ENCODE results near the gene CPN1. TPM values are rescaled to one million over a fixed set of nuclear protein-coding genes. Genes with fewer than 3 reads are reported as not detected.
"Not testable (repeated sequence)": the region's sequence is repeated elsewhere in the genome, so short reads cannot be mapped to it uniquely, and the experiment has no call there.

Gene CPN1
- total RNA-seq, 1 donor from 2014 or later, result not detected

DNA sequence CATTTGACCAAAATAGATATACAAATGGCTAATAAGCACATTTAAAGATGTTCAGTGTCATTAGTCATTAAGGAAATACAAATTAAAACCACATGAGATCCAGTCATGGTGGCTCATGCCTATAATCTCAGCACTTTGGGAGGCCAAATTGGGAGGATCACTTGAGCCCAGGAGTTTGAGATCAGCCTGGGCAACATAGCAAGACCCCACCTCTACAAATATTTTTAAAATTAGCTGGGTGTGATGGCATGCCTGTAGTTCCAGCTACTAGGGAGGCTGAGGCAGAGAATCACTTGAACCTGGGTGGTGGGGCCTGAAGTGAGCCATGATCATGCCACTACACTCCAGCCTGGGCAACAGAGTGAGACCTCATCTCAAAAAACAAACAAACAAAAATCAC is 607 bp upstream of the CPN1 start:
- not testable (repeated sequence) for DNase-seq (ENCODE audit: extremely low read depth, low read depth, low spot score)

DNA sequence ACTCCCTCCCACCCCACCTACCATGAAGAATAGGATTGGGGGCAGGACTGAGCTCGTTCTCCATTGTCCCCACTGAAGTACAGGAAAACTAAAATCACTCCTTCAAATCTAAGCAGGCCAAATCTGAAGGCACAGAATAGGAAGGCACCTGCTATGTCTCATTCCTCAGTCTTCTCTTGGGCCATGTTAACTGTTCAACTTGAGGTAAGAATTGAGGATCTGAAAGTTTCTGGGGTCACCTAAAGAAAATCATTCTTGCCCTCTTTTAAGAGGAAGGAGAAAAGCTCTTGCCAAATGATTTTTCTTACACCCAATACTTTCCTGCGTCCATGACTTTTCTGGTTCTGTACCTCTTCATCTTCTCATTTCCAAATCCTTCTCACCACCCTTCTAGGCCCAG is 4.9 kb downstream of the CPN1 start:
- no peak for DNase-seq (ENCODE audit: extremely low read depth, low read depth, low spot score)

DNA sequence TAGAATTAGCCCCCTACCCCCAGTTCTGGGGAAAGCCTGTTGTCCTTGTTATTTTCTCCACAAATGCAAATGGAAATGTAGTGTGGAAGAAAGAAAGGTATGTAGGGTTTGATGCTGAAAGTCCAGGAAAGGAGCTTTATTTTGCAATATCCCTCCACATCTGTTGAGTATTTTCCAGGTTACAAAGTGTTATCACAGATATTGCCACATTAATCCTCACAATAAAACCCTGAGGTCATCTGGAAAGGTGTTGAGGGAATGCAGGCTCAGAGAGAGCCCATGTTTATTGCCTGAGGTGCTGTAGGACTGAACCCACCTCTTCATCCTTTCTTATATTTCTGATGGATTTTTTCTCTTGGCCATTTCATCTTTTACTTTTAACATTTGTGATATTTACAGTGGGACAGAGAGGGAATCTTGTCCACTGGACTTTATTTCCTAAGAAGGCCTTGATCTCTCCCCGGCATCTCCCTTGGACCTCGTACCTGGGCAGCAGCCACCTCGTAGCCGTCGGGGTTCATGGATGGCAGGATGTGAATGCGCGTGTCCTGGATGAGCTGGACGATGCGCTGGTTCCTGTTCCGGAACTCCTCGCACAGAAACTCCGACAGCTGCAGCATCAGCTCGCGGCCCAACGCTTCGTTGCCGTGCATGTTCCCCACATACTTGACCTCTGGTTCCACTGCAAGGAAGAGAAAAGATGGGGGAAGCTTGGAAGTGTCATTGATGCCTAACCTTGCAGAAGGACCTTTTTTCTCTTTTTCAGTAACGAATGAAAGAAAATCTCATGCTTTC is 6.0 kb downstream of the CPN1 start:
- no peak for DNase-seq (ENCODE audit: extremely low read depth, low read depth, low spot score)

DNA sequence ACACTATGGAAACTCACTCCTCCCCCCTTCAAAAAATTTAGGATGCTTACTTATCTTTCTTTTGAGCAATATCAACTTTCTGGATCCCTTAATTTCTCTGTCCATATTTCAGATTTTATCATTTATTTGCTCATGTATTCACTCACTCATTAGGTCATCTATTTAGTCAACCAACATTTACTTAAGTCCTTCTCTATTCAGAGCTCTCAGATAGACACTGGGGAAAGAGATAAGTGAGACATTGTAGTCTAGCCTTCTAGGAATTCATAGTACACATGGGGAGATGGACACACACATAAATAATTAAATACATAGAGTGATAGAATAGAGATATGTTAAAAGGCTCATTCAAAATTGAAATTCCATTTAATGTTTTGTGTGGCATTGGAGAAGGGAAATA is 9.2 kb downstream of the CPN1 start:
- DNase-seq (ENCODE audit: extremely low read depth, low read depth, low spot score), result no peak

DNA sequence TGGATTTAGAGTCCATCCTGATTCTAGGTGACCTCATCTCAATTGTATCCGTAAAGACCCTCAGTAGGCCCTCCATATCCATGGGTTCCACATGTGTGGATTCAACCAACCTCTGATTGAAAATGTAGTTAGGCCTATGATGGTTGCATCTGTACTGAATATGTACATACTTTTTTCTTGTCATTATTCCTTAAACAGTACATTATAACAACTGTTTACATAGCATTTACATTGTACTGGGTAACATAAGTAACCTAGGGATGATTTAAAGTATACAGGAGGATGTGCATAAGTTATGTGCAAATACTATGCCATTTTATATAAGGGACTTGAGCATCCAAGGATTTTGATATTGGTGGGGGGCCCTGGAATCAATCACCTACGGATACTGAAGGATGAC is 10.1 kb downstream of the CPN1 start:
- DNase-seq (ENCODE audit: extremely low read depth, low read depth, low spot score), result no peak

DNA sequence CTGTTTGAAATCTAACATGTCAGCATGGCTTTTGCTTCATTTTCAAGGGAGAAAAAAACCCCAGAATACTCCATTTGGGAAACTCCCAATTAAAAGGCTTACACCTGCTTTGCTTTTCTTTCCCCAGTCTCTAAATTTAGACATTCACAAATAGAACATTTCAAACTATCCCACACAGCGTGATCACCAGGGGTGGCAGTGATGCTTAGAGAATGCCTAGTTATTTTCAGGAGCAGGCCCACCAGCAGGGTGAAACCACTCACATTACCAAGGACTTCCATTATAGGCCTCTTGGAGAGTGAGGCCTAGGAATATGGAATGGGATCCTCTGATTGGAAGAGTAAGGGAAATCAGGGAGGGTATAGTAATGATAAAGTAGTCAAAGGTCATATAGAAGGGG is 14.2 kb downstream of the CPN1 start:
- no peak for DNase-seq (ENCODE audit: extremely low read depth, low read depth, low spot score)

DNA sequence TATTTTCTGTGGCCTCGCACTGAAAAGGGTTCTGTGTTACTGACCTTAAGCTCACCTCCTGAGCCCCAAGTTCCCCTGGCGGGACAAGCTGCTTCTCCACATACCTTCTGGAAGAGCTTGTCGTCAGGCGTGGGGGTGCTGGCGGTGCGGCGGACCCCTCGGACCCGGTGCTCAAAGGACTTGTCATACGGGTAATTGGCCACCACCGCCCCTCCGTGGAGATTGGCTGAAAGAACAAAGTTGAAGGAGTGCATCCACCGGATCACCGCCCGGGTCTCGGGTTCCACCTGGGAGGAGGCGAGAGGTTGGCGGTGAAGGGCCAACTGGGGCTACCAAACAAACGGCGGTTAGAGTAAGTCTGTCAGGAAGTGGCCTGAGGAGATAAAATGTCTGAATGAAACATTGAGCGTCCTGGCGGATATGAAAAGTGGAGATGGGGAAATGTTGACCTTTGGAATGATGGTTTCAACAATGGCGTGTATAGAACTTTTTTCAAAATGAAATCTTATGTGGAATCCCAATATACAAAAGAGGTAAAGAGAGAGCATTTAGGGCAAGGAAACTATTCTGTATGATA is 16.5 kb downstream of the CPN1 start:
- no peak for DNase-seq (ENCODE audit: extremely low read depth, low read depth, low spot score)

DNA sequence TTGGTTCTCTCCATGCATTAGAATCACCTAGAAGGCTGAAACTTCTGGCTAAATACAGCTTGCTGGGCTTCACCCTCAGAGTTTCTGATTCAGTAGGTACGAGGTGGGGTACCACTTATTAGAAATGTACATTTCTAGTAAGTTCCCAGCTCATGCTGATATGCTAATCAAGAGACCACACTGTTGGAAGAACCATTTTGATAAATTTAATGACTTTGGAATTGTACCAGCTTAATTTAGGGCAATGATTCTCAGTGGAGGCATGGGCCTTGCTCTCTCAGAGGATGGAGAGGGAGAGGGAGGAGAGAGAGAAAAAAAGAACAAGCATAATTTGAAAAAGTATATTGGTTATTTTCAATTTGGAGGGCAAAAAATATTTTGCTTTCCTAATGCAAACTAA is 20.3 kb downstream of the CPN1 start:
- DNase-seq (ENCODE audit: extremely low read depth, low read depth, low spot score), result no peak

DNA sequence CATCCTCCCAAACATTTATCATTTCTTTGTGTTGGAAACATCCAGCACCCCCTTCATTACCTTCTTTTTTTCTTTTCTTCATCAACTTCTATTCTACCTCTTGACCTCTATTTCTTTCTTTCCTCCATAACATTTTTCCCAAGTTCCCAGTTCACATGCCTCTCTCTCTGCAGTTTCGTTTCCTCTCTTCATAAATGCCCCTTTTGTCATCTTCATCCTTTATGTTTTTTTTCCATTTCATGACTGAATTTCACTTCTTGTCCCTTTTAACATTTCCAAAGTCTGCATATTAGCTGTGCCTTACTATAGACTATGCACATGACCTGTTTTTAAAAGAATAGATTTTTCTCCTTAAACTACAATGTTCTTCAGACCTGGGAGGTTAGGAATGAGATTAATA is 23.7 kb downstream of the CPN1 start:
- no peak for DNase-seq (ENCODE audit: extremely low read depth, low read depth, low spot score)

DNA sequence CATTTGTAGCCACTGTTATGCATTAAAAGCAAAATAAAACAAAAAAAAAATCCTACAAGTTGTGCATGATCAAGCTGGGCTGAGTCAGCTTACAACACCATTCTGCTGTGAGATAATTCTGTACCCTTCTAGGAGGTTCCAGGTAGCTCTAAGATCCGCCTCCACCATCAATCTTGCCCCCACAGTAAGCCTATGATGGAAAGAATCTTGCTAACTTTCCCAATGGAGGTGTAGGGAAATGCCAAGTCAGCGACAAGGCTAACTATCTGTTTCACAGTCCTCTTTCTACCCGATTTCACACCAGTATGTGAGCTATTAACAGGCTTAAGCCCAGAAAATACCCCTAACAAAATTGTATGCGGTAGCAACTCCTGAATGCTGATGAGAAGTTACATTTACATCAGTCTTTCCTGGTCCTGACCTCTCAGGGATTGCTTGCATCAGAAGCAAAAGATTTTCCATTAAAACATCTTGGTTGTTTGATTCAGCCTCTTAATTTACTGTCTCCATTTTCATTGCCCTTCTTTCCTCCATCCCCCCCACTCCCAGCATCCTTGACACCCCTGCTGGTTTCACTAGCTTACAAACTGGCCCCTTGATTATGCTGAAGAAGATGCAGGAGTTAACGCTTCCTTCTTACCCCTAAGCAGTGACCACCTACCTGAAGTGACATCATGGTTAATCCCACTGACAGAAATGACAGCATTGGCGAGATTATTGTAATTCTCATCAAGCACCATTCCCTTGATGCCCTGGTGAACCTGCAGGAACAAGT is 27.8 kb downstream of the CPN1 start:
- no peak for DNase-seq (ENCODE audit: extremely low read depth, low read depth, low spot score)

DNA sequence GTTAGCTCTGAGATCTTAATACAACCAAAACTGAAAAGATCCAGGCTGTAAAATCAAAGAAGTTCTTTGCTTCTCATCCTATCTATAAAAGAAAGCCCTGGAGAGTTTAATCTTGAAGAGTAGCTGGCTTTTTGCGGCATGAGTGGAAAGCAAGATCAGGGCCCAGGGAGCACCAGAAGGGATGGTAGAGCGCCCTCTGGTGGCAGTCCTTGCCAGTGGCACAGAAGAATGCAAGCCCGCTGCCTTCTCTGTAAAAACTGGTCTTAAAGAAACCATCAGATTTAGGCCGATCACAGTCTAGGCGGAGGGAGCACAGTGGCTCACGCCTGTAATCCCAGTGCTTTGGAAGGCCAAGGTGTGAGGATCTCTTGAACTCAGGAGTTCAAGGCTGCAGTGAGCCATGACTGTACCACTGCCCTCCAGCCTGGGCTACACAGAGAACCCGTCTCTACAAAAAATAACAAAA is 35.6 kb downstream of the CPN1 start:
- DNase-seq (ENCODE audit: extremely low read depth, low read depth, low spot score), result peak; percentile 61

DNA sequence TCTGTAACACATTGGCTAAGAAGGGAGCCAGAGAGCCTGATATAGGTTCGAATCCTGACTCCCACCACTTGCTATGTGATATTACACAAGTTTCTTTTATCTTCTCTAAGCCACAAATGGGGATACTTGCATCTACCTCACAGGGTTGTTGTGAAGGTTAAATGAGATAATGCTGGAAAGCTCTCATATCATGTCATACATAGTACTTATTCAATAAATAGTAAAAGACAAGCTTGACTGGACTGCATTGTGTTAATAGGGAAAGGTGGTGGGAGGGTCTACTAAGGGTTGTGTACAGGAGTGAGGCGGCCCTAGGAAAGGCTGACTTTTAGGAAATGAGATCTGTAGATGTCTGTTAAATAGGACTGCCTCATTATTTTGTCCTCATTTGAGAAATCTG is 36.1 kb downstream of the CPN1 start:
- no peak for DNase-seq (ENCODE audit: extremely low read depth, low read depth, low spot score)

DNA sequence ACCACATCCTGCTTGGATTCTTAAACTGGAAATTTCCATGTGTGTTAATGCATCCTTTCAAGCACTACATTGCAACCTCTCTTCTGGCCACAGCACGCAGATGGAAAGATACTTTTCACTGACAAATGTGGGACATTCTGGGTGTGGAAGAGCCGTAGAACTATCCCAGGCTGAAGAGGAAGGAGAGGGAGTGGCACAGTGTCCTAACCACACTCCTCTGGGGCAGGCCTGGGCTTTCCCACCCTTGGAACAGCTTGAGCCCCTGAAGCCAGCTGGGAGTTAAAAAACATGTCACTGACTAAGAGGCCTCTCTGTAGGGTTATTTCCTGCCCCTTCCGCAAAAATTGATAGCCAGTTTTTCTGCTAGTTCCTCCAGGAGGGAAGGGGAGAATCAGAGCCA is 37.9 kb downstream of the CPN1 start:
- no peak for DNase-seq (ENCODE audit: extremely low read depth, low read depth, low spot score)

DNA sequence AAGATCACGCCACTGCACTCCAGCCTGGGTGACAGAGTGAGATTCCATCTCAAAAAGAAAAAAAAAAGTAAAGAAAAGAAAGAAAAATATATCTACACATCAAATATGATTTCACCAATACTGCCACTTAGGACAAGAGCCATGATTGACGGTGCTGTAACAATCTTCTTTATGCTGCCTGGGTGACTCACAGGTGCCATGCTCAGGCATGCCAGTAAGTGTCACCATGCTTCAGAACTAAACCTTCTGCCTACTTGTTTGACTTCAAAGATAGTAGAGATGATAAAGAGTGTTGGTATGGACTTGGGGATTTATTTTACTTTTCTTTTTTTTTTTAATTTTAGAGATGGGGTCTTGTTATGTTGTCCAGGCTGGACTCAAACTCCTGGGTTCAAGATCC is 38.3 kb downstream of the CPN1 start:
- DNase-seq (ENCODE audit: extremely low read depth, low read depth, low spot score), result no peak

DNA sequence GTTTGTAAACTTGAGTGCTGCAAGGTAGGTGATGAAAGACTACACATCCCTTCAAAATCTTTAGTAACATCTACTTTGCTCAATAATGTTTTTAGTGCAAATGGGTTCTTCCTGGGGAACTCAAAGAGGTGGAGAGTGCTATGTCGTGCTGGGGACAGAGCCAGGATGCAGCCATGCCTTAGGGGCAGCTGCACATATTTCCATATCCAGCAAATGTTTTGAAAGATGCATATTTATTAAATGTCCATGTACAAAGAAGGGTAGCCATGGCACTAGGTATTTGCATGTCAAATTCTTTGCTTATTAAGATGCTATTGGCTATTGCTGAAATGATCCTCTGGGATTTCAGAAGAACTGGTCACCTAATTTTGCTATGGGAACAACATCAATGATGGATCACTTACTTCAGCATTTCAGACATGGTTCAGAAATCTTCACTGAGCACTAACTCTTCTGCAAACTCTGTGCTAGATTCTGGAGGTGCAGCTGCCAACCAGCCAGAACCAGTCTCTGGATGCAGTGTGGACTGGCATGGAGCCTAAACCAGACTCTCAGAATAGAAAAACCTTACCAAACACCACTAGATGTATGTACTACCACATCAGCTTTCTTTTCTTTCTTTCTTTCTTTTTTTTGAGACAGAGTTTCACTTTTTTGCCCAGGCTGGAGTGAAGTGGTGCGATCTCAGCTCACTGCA is 40.2 kb downstream of the CPN1 start:
- no peak for DNase-seq (ENCODE audit: extremely low read depth, low read depth, low spot score)

DNA sequence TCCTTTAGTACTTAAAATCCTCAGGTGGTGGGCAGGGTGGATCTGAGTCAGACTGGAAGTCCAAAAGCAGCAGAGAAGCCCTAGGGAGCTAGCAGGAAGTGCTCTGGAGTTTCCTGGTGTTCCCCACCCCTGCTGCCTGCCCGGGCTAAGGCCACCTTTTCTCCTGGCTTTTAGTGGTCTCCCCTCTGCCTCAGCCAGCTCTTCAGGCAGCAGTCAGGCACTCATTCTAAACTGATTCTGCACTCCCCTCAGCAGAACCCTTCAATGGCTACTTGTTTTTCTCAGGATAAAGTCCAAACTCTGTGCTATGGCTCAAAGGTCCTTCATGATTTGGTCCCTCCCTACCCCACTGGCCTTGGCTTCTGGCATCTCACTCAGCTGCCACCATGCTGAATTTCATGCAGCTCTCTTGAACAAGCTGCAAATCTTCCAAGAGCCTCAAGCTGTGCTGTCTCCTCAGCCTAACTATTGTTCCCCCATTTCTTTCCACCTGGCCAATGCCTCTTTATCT is 43.1 kb downstream of the CPN1 start:
- DNase-seq (ENCODE audit: extremely low read depth, low read depth, low spot score), result no peak

DNA sequence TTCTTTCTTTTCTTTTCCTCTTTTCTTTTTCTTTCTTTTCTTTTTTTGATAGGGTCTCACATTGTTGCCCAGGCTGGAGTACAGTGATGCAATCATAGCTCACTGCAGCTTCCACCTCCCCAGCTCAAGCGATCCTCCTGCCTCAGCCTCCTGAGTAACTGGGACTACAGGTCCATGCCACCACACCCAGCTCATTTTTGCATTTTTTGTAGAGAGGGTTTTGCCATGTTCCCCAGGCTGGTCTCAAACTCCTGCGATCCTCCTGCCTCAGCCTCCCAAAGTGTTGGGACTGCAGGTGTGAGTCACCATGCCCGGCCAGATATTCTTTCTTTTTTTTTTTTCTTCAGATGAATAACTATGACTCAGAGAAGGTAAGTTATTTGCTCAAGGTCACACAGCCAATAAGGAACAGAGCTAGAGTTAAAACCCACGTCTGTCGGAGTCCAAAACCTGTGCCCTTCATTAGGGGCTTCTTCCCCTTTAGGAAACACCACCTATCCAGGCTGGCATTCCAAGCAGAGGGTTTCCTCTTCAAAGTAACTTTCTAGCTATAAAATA is 43.8 kb downstream of the CPN1 start:
- no peak for DNase-seq (ENCODE audit: extremely low read depth, low read depth, low spot score)

DNA sequence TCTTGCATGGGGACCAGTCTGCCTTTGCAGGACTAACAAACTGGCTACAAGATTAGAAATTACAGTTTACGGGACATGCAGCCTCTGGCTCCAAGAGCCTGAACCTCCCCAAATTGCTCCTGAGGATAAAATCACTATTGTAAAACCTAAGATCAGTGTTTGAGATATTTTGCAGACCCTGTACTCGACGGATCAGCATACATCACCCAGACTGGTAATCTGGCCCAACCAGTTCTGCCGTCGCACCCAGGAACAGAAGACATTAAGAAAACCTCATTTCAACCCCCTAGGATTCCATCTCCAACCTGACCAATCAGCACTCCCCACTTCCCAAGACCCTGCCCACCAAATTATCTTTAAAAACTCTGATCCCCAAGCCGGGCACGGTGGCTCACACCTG is 44.8 kb downstream of the CPN1 start:
- no peak for DNase-seq (ENCODE audit: extremely low read depth, low read depth, low spot score)

DNA sequence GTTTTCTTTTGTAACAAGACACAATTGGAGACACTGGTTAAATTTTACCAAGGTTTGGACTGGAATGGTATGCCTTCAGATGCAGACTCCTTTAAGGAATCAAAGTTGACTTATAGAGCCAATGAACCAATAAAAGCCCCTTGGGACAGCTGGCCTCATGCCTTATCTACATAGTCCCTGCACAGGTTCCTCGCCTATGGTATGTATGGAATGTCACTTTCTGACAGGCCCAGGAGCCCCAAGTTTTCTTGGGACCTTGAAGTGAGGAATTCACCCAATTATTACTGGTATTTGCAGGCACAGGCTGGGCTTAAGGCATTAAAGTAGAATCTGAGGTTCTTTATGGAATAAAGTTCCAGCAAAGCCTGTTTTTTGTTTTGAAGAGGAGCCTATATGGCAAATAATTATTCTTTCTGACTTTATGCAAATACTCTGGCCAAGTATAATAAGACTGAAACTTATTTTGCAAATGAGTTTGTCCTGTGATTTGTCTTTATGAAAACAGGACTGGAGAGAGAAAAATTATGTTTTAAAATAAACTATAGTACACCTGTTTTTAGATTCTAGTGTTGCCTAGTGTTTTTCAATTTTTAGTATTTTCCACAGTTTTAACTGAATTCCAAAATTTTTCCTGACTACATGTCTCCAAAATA is 47.8 kb downstream of the CPN1 start:
- no peak for DNase-seq (ENCODE audit: extremely low read depth, low read depth, low spot score)

DNA sequence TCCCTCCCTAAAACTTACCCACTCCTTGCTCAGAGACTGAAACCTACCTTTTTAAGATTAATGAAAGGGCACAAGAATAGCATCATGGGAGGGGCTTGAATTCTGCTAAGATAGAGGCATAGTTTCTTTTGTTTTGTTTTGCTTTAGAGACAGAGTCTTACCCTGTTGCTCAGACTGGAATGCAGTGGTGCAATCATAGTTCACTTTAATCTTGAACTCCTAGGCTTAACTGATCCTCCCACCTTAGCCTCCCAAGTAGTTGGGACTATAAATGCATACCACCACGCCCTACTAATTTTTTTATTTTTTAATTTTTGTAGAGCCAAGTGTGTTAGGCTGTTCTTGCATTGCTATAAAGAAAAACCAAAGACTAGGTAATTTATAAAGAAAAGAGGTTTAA is 54.3 kb downstream of the CPN1 start:
- DNase-seq (ENCODE audit: extremely low read depth, low read depth, low spot score), result no peak
